Mesenchymal stem cell (in vitro differentiated cells and primary cell): ENCODE data around the gene MED15.

Source experiments
- DNase-seq: peaks from one replicate; pipeline ENCODE4 v3.0.0-alpha.2; 2013
- H2AFZ ChIP-seq: one replicate; pipeline ENCODE4 v1.6.1; 2013; ENCODE audit warnings: low read depth, mild to moderate bottlenecking, control low read depth, inconsistent platforms, low read length, moderate library complexity
- H2AK5ac ChIP-seq: 2 replicates; pipeline ENCODE4 v1.6.1; 2013; ENCODE audit warnings: low read length, moderate library complexity, mild to moderate bottlenecking, inconsistent platforms; ENCODE audit not compliant: severe bottlenecking
- H2BK120ac ChIP-seq: one replicate; pipeline ENCODE4 v1.6.1; 2013; ENCODE audit warnings: low read depth, mild to moderate bottlenecking, inconsistent platforms, low read length, moderate library complexity
- H2BK12ac ChIP-seq, 2 experiments: one replicate each; pipeline ENCODE4 v1.6.1; 2013; ENCODE audit warnings: inconsistent platforms in 2 of 2, low read length in 2 of 2, mild to moderate bottlenecking in 2 of 2, moderate library complexity in 2 of 2, control low read depth in 1 of 2
- H2BK15ac ChIP-seq: one replicate; pipeline ENCODE4 v1.6.1; 2013; ENCODE audit warnings: mild to moderate bottlenecking, low read depth, inconsistent platforms; ENCODE audit not compliant: poor library complexity, severe bottlenecking
- H2BK5ac ChIP-seq: 2 replicates; pipeline ENCODE4 v1.6.1; 2013; ENCODE audit warnings: low read depth, mild to moderate bottlenecking, low read length, control low read depth, inconsistent platforms; ENCODE audit not compliant: poor library complexity, severe bottlenecking
- H3K14ac ChIP-seq, 2 experiments: one replicate each; pipeline ENCODE4 v1.6.1; 2013; ENCODE audit warnings: inconsistent platforms in 2 of 2, low read length in 2 of 2, control low read depth in 1 of 2, mild to moderate bottlenecking in 1 of 2, moderate library complexity in 1 of 2
- H3K18ac ChIP-seq, 2 experiments: one replicate each; pipeline ENCODE4 v1.6.1; 2013; ENCODE audit warnings: inconsistent platforms in 2 of 2, low read length in 2 of 2, control low read depth in 1 of 2, low read depth in 1 of 2, mild to moderate bottlenecking in 1 of 2
- H3K23ac ChIP-seq, 2 experiments: one replicate each; pipeline ENCODE4 v1.6.1; 2013; ENCODE audit warnings: inconsistent platforms in 2 of 2, low read length in 2 of 2, mild to moderate bottlenecking in 2 of 2, moderate library complexity in 2 of 2, control low read depth in 1 of 2
- H3K27ac ChIP-seq: 2 replicates; pipeline ENCODE4 v1.5.1; 2013; ENCODE audit warnings: mild to moderate bottlenecking, moderate library complexity, low read length, control low read depth, inconsistent platforms; ENCODE audit not compliant: poor library complexity, severe bottlenecking
- H3K27me3 ChIP-seq, 2 experiments: 2 replicates each; pipeline versions ENCODE4 v1.6.1 to v1.7.0; 2013; ENCODE audit warnings: low read length in 2 of 2, mild to moderate bottlenecking in 2 of 2, moderate library complexity in 2 of 2, control low read depth in 1 of 2, inconsistent platforms in 1 of 2; ENCODE audit not compliant: control insufficient read depth in 1 of 2, insufficient read depth in 1 of 2
- H3K36me3 ChIP-seq, 2 experiments: 2 replicates each; pipeline versions ENCODE4 v1.6.1 to v1.7.0; 2013; ENCODE audit warnings: low read length in 2 of 2, control low read depth in 1 of 2, inconsistent platforms in 1 of 2, low read depth in 1 of 2, mild to moderate bottlenecking in 1 of 2; ENCODE audit not compliant: insufficient read depth in 2 of 2, control insufficient read depth in 1 of 2
- H3K4ac ChIP-seq, 2 experiments: one replicate each; pipeline ENCODE4 v1.6.1; 2013; ENCODE audit warnings: inconsistent platforms in 2 of 2, low read length in 2 of 2, mild to moderate bottlenecking in 2 of 2, moderate library complexity in 2 of 2, control low read depth in 1 of 2, low read depth in 1 of 2
- H3K4me1 ChIP-seq: 2 replicates; pipeline ENCODE4 v1.6.1; 2013; ENCODE audit warnings: low read depth, low read length, control low read depth; ENCODE audit not compliant: control insufficient read depth, insufficient read depth
- H3K4me2 ChIP-seq: 2 replicates; pipeline ENCODE4 v1.6.1; 2013; ENCODE audit warnings: low read length, mild to moderate bottlenecking, inconsistent platforms; ENCODE audit not compliant: poor library complexity, severe bottlenecking
- H3K4me3 ChIP-seq, 2 experiments: 2 replicates each; pipeline versions ENCODE4 v1.5.1 to v1.7.0; 2013; ENCODE audit warnings: low read length in 2 of 2, mild to moderate bottlenecking in 2 of 2, control low read depth in 1 of 2, low read depth in 1 of 2; ENCODE audit not compliant: insufficient read depth in 1 of 2
- H3K79me1 ChIP-seq: replicated peaks from 2 replicates; pipeline ENCODE4 v1.6.1; 2013; ENCODE audit warnings: mild to moderate bottlenecking, control low read depth, low read length, inconsistent platforms; ENCODE audit not compliant: poor library complexity, severe bottlenecking
- H3K9ac ChIP-seq: 2 replicates; pipeline ENCODE4 v1.7.0; 2013; ENCODE audit warnings: mild to moderate bottlenecking, low read length, moderate library complexity
- H3K9me3 ChIP-seq: 2 replicates; pipeline ENCODE4 v1.7.0; 2013; ENCODE audit warnings: mild to moderate bottlenecking, low read length; ENCODE audit not compliant: control insufficient read depth
- H4K8ac ChIP-seq: one replicate; pipeline ENCODE4 v1.6.1; 2013; ENCODE audit warnings: inconsistent platforms, mild to moderate bottlenecking, low read length, moderate library complexity
- H4K91ac ChIP-seq: one replicate; pipeline ENCODE4 v1.6.1; 2013; ENCODE audit warnings: mild to moderate bottlenecking, low read length, inconsistent platforms
- WGBS: methylation state at CpG from one replicate; pipeline ENCODE4 v1.1.7; 2013; ENCODE audit warnings: mixed read lengths; 5-methylcytosine and 5-hydroxymethylcytosine counted together

MED15 gene

DNA sequence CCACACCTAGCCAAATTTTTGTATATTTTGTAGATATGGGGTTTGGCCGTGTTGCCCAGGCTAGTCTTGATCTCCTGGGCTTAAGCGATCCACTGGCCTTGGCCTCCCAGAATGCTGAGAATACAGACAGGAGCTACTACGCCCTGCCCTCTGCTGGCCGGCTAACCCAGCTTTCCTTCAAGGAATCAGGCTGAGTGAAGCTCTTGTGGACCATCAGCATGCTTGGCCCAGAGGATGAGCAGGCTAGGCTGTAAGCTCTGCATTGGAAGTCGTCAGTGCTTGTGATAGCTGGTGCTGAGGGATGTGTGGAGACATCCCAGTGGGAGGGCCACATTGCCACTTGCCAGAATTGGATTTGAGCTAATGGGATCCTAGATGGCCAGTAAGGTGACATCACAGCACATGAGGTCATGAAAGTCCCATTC, 60.6 kb downstream of the MED15 start:
- Histone ChIP-seq H3K23ac (no peak overlapping the region), H3K79me1 (peaks cover 26% of the 10 kb centered on the region), H2AFZ (no peak overlapping the region), H3K14ac (peak overlapping the region in 1 of 2 experiments; percentile 53), H3K18ac (peak overlapping the region; percentile 25 to 55), H4K91ac (no peak overlapping the region), H3K27ac (peak overlapping the region; percentile 89), H3K4me2 (no peak overlapping the region), H2BK120ac (no peak overlapping the region), H2AK5ac (peak overlapping the region; percentile 45), H3K27me3 (no peaks in the 10 kb centered on the region), H3K36me3 (peaks cover 69 to 80% of the 10 kb centered on the region in 2 experiments), H2BK15ac (no peak overlapping the region), H3K4ac (no peak overlapping the region), H2BK12ac (peak overlapping the region in 1 of 2 experiments; percentile 21), H3K4me3 (no peak overlapping the region), H3K4me1 (peaks cover 60% of the 10 kb centered on the region), H3K9ac (peak overlapping the region; percentile 51), H3K9me3 (no peaks in the 10 kb centered on the region), H2BK5ac (no peak overlapping the region), H4K8ac (no peak overlapping the region)
- 81% methylated on average over 5 of the region's 5 CpGs for WGBS
- peak; percentile 71 for DNase-seq

DNA sequence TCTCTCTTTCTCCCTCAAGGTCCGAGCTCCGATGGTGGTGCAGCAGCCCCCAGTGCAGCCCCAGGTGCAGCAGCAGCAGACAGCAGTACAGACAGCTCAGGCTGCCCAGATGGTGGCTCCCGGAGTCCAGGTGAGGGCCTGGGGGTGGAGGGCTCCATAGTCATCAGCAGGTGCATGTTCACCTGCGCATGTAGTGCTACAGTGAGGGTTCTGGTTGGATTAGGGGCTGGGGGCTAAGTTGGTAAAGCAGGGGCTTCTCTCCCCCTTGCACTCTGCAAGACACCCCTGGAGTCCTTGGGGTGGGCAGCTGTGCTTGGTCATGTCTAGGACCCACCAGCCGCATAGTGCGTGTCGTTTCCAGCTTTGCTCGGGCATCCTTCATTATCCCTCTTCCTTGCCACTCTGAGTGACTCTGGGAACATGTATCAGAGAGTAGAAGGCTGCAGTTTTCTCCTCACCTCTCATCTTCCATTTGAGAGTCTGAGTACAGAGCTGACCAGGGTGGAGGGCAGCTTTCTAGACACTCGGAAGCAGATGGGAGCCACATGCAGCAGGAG, 61.2 kb downstream of the MED15 start:
- H2AFZ ChIP-seq = no peak overlapping the region
- WGBS = 79% methylated on average over 5 of the region's 9 CpGs

DNA sequence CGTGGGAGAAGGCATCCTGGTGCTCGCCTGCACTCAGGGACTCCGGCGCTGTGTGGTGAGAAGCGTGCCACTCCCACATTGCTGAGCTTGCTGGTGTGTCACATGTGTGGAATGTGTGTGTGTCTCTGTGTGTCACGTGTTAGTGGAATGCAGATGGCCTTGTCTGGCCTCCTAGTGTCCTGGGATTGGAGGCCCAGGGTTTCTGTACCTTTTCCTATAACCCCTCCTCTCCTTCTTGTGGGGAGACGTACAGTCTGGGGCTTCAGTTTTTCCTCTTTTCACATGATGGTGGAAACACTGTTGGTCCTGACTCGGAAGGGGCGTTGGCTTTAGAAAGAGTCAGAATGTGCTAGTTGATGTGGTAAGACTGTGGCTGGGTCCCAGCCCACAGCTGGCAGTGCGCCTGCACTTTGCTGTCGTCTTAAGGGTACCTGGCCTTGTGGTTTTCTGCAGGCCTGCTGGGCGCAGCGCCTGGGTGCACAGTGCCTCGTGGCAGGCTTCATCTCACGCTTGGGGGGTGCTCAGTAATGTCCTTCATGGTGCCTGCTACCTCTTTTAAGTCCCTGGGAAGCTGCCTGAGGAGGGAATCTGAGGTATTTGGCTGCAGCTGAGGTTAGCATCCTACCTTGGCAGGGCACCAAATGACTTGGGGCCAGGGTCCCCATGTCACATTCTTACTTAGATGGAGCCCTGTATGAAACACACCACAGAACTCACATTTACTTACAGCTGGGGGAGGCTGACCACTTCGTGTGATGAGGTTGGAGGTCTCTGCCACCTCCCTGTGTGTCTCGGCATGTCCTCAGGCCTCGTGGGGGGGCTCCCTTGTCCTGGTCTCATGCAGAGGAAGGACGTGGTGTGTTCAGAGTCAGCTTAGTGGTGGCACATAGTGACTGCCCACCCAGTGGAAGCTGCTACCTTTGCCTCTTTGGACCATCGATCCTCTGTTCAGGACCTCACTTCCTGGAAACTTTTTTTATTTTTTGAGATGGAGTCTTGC, 61.9 kb downstream of the MED15 start:
- peak overlapping the region; percentile 42 for H4K8ac ChIP-seq
- H2BK120ac ChIP-seq = no peak overlapping the region
- H3K4me2 ChIP-seq = peak overlapping the region; percentile 8

More for the DNA sequence above, 61.2 kb downstream of the MED15 start:
- no peak overlapping the region for H3K4ac ChIP-seq
- peaks cover 60% of the 10 kb centered on the region for H3K4me1 ChIP-seq
- H3K4me2 ChIP-seq = no peak overlapping the region
- H3K9ac ChIP-seq = peak overlapping the region; percentile 41
- peak overlapping the region; percentile 28 for H4K91ac ChIP-seq
- H3K79me1 ChIP-seq = peaks cover 29% of the 10 kb centered on the region
- no peak overlapping the region for H2BK15ac ChIP-seq
- peak overlapping the region in 1 of 2 experiments; percentile 53 for H3K14ac ChIP-seq
- H2BK120ac ChIP-seq = no peak overlapping the region
- no peaks in the 10 kb centered on the region for H3K27me3 ChIP-seq
- no peak overlapping the region for H4K8ac ChIP-seq
- H3K23ac ChIP-seq = no peak overlapping the region
- peak overlapping the region; percentile 8 for H2AK5ac ChIP-seq
- H2BK12ac ChIP-seq = peak overlapping the region in 1 of 2 experiments; percentile 29
- H3K4me3 ChIP-seq = peak overlapping the region in 1 of 2 experiments; percentile 4
- H3K9me3 ChIP-seq = no peaks in the 10 kb centered on the region
- no peak overlapping the region for H2BK5ac ChIP-seq
- H3K36me3 ChIP-seq = peaks cover 73 to 80% of the 10 kb centered on the region in 2 experiments
- no peak for DNase-seq
- H3K27ac ChIP-seq = peak overlapping the region; percentile 89
- peak overlapping the region; percentile 25 to 55 for H3K18ac ChIP-seq

DNA sequence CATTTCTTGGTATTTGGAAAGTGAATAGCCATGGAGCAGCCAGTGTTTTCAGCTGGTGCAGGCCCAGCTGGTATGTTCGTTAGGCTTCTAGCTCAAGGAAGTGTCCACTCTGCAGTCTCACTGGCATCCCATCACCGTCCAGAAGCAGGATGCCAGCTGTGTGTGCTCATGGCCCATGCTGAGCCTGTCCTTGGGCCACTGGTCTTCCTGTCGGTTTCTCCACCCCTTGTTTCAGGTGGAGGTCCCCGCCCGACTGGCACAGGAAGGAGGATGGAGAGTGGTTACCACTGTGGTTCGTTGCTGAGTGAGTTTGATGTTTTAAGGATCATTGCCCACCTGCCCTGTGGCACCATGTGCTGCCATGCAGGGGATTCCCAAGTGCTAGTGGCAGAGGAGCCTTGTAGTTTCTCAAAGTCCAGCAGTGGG, 63.7 kb downstream of the MED15 start:
- Histone ChIP-seq H3K79me1 (peaks cover 38% of the 10 kb centered on the region), H2AFZ (no peak overlapping the region), H2BK15ac (no peak overlapping the region), H3K9ac (no peak overlapping the region), H2AK5ac (peak overlapping the region; percentile 1), H3K36me3 (peaks cover 73 to 85% of the 10 kb centered on the region in 2 experiments), H4K91ac (peak overlapping the region; percentile 15), H2BK120ac (no peak overlapping the region), H2BK12ac (peak overlapping the region in 1 of 2 experiments; percentile 32), H3K4me2 (no peak overlapping the region), H2BK5ac (peak overlapping the region; percentile 3), H3K4me3 (no peak overlapping the region), H3K18ac (no peak overlapping the region), H3K27me3 (no peaks in the 10 kb centered on the region), H3K4ac (no peak overlapping the region), H3K23ac (no peak overlapping the region), H4K8ac (no peak overlapping the region), H3K9me3 (no peaks in the 10 kb centered on the region), H3K4me1 (peaks cover 50% of the 10 kb centered on the region), H3K27ac (no peak overlapping the region), H3K14ac (no peak overlapping the region)
- DNase-seq = no peak
- WGBS = 98% methylated on average over 6 of the region's 6 CpGs

More for the DNA sequence above, 61.9 kb downstream of the MED15 start:
- WGBS = 50% methylated on average over 19 of the region's 20 CpGs
- no peaks in the 10 kb centered on the region for H3K9me3 ChIP-seq
- no peak overlapping the region for H3K23ac ChIP-seq
- peaks cover 36% of the 10 kb centered on the region for H3K79me1 ChIP-seq
- peak overlapping the region; percentile 89 for H3K27ac ChIP-seq
- H3K9ac ChIP-seq = peak overlapping the region; percentile 41
- peak overlapping the region in 1 of 2 experiments; percentile 4 for H3K4me3 ChIP-seq
- H4K91ac ChIP-seq = peak overlapping the region; percentile 86
- H3K18ac ChIP-seq = peak overlapping the region; percentile 22 to 68
- H2BK5ac ChIP-seq = no peak overlapping the region
- no peak overlapping the region for H2AFZ ChIP-seq
- H2AK5ac ChIP-seq = peak overlapping the region; percentile 33
- H3K14ac ChIP-seq = no peak overlapping the region
- no peaks in the 10 kb centered on the region for H3K27me3 ChIP-seq
- peak; percentile 98 for DNase-seq
- H3K4ac ChIP-seq = no peak overlapping the region
- peaks cover 60% of the 10 kb centered on the region for H3K4me1 ChIP-seq
- H3K36me3 ChIP-seq = peaks cover 80 to 84% of the 10 kb centered on the region in 2 experiments
- H2BK15ac ChIP-seq = no peak overlapping the region
- peak overlapping the region; percentile 0 to 9 for H2BK12ac ChIP-seq
